Small intestine (tissue), 7 donors: Measurements from ENCODE around the gene SLCO2B1. TPM values are rescaled to one million over a fixed set of nuclear protein-coding genes. Genes with fewer than 3 reads are reported as not detected.

Experiments
- DNase-seq, 2 donors: peaks; one replicate each; pipeline versions ENCODE4 v3.0.0 to v3.0.0-alpha.2; 2013
- FAIRE-seq: peaks from 2 replicates; lab custom pipeline; 2012; peaks lifted over from hg19 to GRCh38; lab: Jason Lieb, UNC
- H3K27ac ChIP-seq, 3 donors: one replicate each; pipeline ENCODE4 v1.5.1; 2013; ENCODE audit warnings: low read length in 2 of 3, mild to moderate bottlenecking in 2 of 3, control low read depth in 1 of 3, inconsistent platforms in 1 of 3, low read depth in 1 of 3, moderate library complexity in 1 of 3
- H3K27me3 ChIP-seq, 3 donors: one replicate each; pipeline ENCODE4 v1.6.1; 2013; ENCODE audit warnings: low read length in 3 of 3, inconsistent platforms in 1 of 3; ENCODE audit not compliant: control insufficient read depth in 3 of 3, insufficient read depth in 3 of 3
- H3K36me3 ChIP-seq, 3 donors: one replicate each; pipeline ENCODE4 v1.6.1; 2013; ENCODE audit warnings: low read length in 3 of 3, inconsistent platforms in 1 of 3, low read depth in 1 of 3, mild to moderate bottlenecking in 1 of 3, moderate library complexity in 1 of 3; ENCODE audit not compliant: control insufficient read depth in 3 of 3, insufficient read depth in 2 of 3
- H3K4me1 ChIP-seq, 3 donors: one replicate each; pipeline ENCODE4 v1.6.1; 2013; ENCODE audit warnings: low read length in 2 of 3, inconsistent platforms in 1 of 3, low read depth in 1 of 3, mild to moderate bottlenecking in 1 of 3, moderate library complexity in 1 of 3; ENCODE audit not compliant: control insufficient read depth in 3 of 3, insufficient read depth in 2 of 3
- H3K4me3 ChIP-seq, 3 donors: one replicate each; pipeline ENCODE4 v1.5.1; 2013; ENCODE audit warnings: low read length in 3 of 3, control low read depth in 1 of 3, inconsistent platforms in 1 of 3, low read depth in 1 of 3, mild to moderate bottlenecking in 1 of 3, moderate library complexity in 1 of 3
- H3K9me3 ChIP-seq, 2 donors: one replicate each; pipeline ENCODE4 v1.6.1; 2013; ENCODE audit warnings: low read depth in 1 of 2, low read length in 1 of 2; ENCODE audit not compliant: control insufficient read depth in 2 of 2, insufficient read depth in 1 of 2
- WGBS, 3 donors: extraction: QIAGEN DNeasy Blood & Tissue Kit; methylation state at CpG; one replicate each; pipeline ENCODE4 v1.1.7; 2013; 5-methylcytosine and 5-hydroxymethylcytosine counted together
- polyA plus RNA-seq, 4 donors: library from polyadenylated mRNA; stranded (reverse) in 3 of 4; unstranded in 1 of 4; fragments of 200-250 nt in 3 of 4; fragments of 120-200 nt in 1 of 4; gene quantifications; one replicate each; pipeline versions ENCODE4 v1.2.1 to v1.2.3, GENCODE V29; 2013
- donor health status: healthy with polysubstance abuse.
- donor health status: control.
- donor health status: control.
- donor health status: Bipolar disorder and iron deficiency.
- donor health status: healthy.

Gene SLCO2B1
- polyA plus RNA-seq, 4 donors = 10.3 to 141 (median 30.6) TPM

GRCh38 chr11:75161506-75162095 lies 10.7 kb downstream of the SLCO2B1 start:
- H3K4me3 ChIP-seq = no peak overlapping the region
- peaks cover 12 to 93% (median 16%) of the 10 kb centered on the region in 3 donors for H3K4me1 ChIP-seq
- no peaks in the 10 kb centered on the region for H3K27me3 ChIP-seq
- peaks cover 0 to 60% (median 6%) of the 10 kb centered on the region in 3 donors for H3K36me3 ChIP-seq
- peak overlapping the region in 2 of 3 donors; percentile 15 to 87 for H3K27ac ChIP-seq
- no peaks in the 10 kb centered on the region for H3K9me3 ChIP-seq
- peak in 1 of 2 donors; percentile 48 for DNase-seq
- 59 to 79% (median 74%) methylated on average over 5 of the region's 5 CpGs for WGBS, 3 donors
- FAIRE-seq = no peak

DNA sequence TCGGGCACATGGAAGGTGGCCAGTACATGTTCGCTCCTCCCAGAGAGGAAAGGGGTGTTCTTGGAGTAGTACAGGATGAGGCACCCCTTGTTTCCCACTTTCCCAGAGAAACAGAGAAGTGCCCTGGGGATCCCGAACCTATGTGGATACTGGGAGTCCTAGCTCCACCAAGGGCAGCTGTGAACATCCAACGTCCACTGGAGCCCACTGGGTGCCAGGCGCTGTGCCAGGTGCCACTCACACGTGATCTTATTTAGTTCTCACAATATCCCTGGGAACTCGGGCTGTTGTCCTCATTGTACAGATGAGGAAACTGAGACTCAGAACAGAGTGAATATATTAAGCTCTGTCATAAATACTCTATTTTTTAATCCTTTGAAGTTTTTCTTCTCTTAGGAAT lies 12.0 kb downstream of the SLCO2B1 start:
- Histone ChIP-seq H3K4me1 (peaks cover 9 to 92% (median 18%) of the 10 kb centered on the region in 3 donors), H3K27ac (peak overlapping the region in 1 of 3 donors; percentile 87), H3K27me3 (no peaks in the 10 kb centered on the region), H3K36me3 (peaks cover 0 to 68% (median 7%) of the 10 kb centered on the region in 3 donors), H3K4me3 (no peak overlapping the region), H3K9me3 (no peaks in the 10 kb centered on the region)
- no peak for FAIRE-seq
- DNase-seq = no peak
- WGBS, 3 donors = 73 to 79% (median 77%) methylated on average over 7 of the region's 7 CpGs

GRCh38 chr11:75163921-75164849 lies 13.3 kb downstream of the SLCO2B1 start:
- H3K27me3 ChIP-seq = no peaks in the 10 kb centered on the region
- H3K9me3 ChIP-seq = no peaks in the 10 kb centered on the region
- H3K36me3 ChIP-seq = peaks cover 0 to 64% (median 7%) of the 10 kb centered on the region in 3 donors
- FAIRE-seq (no peak), DNase-seq (peak; percentile 56 to 64)
- WGBS, 3 donors = 35 to 51% (median 35%) methylated on average over 24 to 25 of the region's 25 CpGs
- H3K4me3 ChIP-seq = no peak overlapping the region
- peak overlapping the region; percentile 46 to 81 (median 74) for H3K27ac ChIP-seq
- H3K4me1 ChIP-seq = peaks cover 4 to 90% (median 22%) of the 10 kb centered on the region in 3 donors

- 91 to 93% (median 93%) methylated on average over 11 of the region's 11 CpGs for WGBS, 3 donors
- Histone ChIP-seq H3K36me3 (peaks cover 0 to 77% (median 7%) of the 10 kb centered on the region in 3 donors), H3K27ac (no peak overlapping the region), H3K27me3 (no peaks in the 10 kb centered on the region), H3K9me3 (no peaks in the 10 kb centered on the region), H3K4me3 (no peak overlapping the region), H3K4me1 (peaks cover 9 to 90% (median 30%) of the 10 kb centered on the region in 3 donors)
- FAIRE-seq = no peak
- no peak for DNase-seq
Observed at GRCh38 chr11:75165721-75166120, 14.8 kb downstream of the SLCO2B1 start.

- 90 to 92% (median 92%) methylated on average over 3 of the region's 3 CpGs for WGBS, 3 donors
- H3K36me3 ChIP-seq = peaks cover 0 to 78% (median 7%) of the 10 kb centered on the region in 3 donors
- H3K4me1 ChIP-seq = peaks cover 7 to 88% (median 28%) of the 10 kb centered on the region in 3 donors
- no peak for FAIRE-seq
- H3K9me3 ChIP-seq = no peaks in the 10 kb centered on the region
- H3K27me3 ChIP-seq = no peaks in the 10 kb centered on the region
- no peak overlapping the region for H3K4me3 ChIP-seq
- H3K27ac ChIP-seq = peak overlapping the region; percentile 82 to 88 (median 86)
- DNase-seq = no peak
Observed at GRCh38 chr11:75166791-75167190, 15.9 kb downstream of the SLCO2B1 start.

- peaks cover 0 to 80% (median 7%) of the 10 kb centered on the region in 3 donors for H3K36me3 ChIP-seq
Observed at GRCh38 chr11:75167617-75168016, 16.7 kb downstream of the SLCO2B1 start.

DNA sequence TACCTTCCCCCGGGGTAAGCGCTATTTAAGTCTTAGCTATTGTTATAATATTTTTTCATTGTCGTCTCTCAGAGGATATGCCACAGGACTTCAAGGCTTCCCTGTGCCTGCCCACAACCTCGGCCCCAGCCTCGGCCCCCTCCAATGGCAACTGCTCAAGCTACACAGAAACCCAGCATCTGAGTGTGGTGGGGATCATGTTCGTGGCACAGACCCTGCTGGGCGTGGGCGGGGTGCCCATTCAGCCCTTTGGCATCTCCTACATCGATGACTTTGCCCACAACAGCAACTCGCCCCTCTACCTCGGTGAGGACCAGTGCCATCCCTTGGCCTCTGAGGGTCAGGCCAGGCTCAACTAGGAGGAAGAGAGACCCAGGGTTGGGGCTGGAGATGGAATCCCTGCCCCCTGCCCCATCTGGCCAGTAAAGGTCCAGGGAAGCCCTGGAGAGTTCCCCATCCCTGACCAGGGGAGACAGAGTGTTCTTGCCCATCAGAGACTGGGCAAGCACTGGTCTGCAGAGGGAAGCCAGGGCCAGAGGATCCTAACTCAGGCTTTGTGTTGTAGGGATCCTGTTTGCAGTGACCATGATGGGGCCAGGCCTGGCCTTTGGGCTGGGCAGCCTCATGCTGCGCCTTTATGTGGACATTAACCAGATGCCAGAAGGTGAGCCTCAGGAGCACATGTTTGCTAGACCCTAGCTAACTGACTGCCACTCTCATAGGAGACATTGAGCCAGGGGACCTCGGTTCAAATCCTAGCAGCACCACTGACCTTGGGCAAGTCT lies 18.4 kb downstream of the SLCO2B1 start:
- Histone ChIP-seq H3K27ac (peak overlapping the region; percentile 88 to 94 (median 88)), H3K9me3 (no peaks in the 10 kb centered on the region), H3K4me1 (peaks cover 7 to 69% (median 18%) of the 10 kb centered on the region in 3 donors), H3K27me3 (no peaks in the 10 kb centered on the region), H3K4me3 (no peak overlapping the region), H3K36me3 (peaks cover 0 to 79% (median 7%) of the 10 kb centered on the region in 3 donors)
- no peak for DNase-seq
- 51 to 75% (median 63%) methylated on average over 13 of the region's 13 CpGs for WGBS, 3 donors
- FAIRE-seq = no peak

More at GRCh38 chr11:75167617-75168016, 16.7 kb downstream of the SLCO2B1 start:
- DNase-seq (peak; percentile 81 to 93), FAIRE-seq (no peak)
- 19 to 51% (median 31%) methylated on average over 3 of the region's 3 CpGs for WGBS, 3 donors
- Histone ChIP-seq H3K27me3 (no peaks in the 10 kb centered on the region), H3K27ac (peak overlapping the region; percentile 86 to 94 (median 88)), H3K4me3 (no peak overlapping the region), H3K9me3 (no peaks in the 10 kb centered on the region), H3K4me1 (peaks cover 7 to 86% (median 22%) of the 10 kb centered on the region in 3 donors)
